DND-41 (cell line): ENCODE results near the gene CCR2.

ENCODE experiments used
- ATAC-seq: fragments of 200-7000 bp; cut with Tn5 transposase; 3 replicates; pipeline ENCODE4 v1.9.1; 2021; ENCODE audit warnings: low read depth; ENCODE audit not compliant: insufficient read depth
- DNase-seq: peaks from one replicate; pipeline ENCODE4 v3.0.0-alpha.2; 2020
- H2AFZ ChIP-seq: 2 replicates; pipeline ENCODE4 v1.6.0; 2012; ENCODE audit warnings: low read depth, low read length
- H3K27ac ChIP-seq: 2 replicates; pipeline ENCODE4 v1.5.1; 2012; ENCODE audit warnings: low read length, inconsistent platforms
- H3K27me3 ChIP-seq: fragments of 200-600 bp; sonication (generic); 2 replicates; pipeline ENCODE4 v1.6.0; 2012; ENCODE audit warnings: low read length, mild to moderate bottlenecking, inconsistent platforms; ENCODE audit not compliant: insufficient read depth, poor library complexity
- H3K36me3 ChIP-seq: 2 replicates; pipeline ENCODE4 v1.5.1; 2012; ENCODE audit warnings: low read length, inconsistent platforms; ENCODE audit not compliant: insufficient read depth
- H3K4me1 ChIP-seq: 2 replicates; pipeline ENCODE4 v1.5.1; 2012; ENCODE audit warnings: mild to moderate bottlenecking, low read length; ENCODE audit not compliant: insufficient read depth
- H3K4me2 ChIP-seq: 2 replicates; pipeline ENCODE4 v1.6.0; 2012; ENCODE audit warnings: mild to moderate bottlenecking, moderate library complexity, low read length, inconsistent platforms; ENCODE audit not compliant: insufficient read depth
- H3K4me3 ChIP-seq, 2 experiments: fragments of 200-600 bp in 1 of 2; shearing (Covaris generic) in 1 of 2; 2 replicates each; pipeline ENCODE4 v1.5.1; 2012 to 2016; ENCODE audit warnings: inconsistent platforms in 2 of 2, low read length in 2 of 2, mild to moderate bottlenecking in 2 of 2, low read depth in 1 of 2, moderate library complexity in 1 of 2
- H3K79me2 ChIP-seq: 2 replicates; pipeline ENCODE4 v1.6.0; 2012; ENCODE audit warnings: low read length, inconsistent platforms; ENCODE audit not compliant: insufficient read depth
- H3K9ac ChIP-seq: 2 replicates; pipeline ENCODE4 v1.6.0; 2012; ENCODE audit warnings: low read depth, mild to moderate bottlenecking, inconsistent platforms, low read length, moderate library complexity
- H3K9me3 ChIP-seq: 2 replicates; pipeline ENCODE4 v1.5.1; 2012; ENCODE audit warnings: low read length, moderate library complexity, mild to moderate bottlenecking, inconsistent platforms; ENCODE audit not compliant: insufficient read depth, severe bottlenecking
- H4K20me1 ChIP-seq: 2 replicates; pipeline ENCODE4 v1.6.0; 2012; ENCODE audit warnings: low read length; ENCODE audit not compliant: insufficient read depth
- CTCF ChIP-seq: IDR thresholded peaks from 2 replicates; pipeline ENCODE4 v1.5.1; 2012; ENCODE audit warnings: borderline replicate concordance, low read length, moderate library complexity, mild to moderate bottlenecking; ENCODE audit not compliant: poor library complexity, severe bottlenecking; ENCODE audit errors: extremely low read depth
- EZH2 ChIP-seq: IDR thresholded peaks from 3 replicates; pipeline ENCODE4 v1.6.1; 2012; ENCODE audit warnings: borderline replicate concordance, low read depth, mild to moderate bottlenecking, moderate library complexity, low read length, inconsistent platforms; ENCODE audit not compliant: severe bottlenecking

Gene CCR2

GRCh38 chr3:46344476-46344875 is 9.4 kb upstream of the CCR2 start:
- Histone ChIP-seq H2AFZ (no peak overlapping the region), H3K9me3 (peaks cover 17% of the 10 kb centered on the region), H3K27me3 (no peaks in the 10 kb centered on the region), H3K36me3 (no peaks in the 10 kb centered on the region), H3K79me2 (no peaks in the 10 kb centered on the region), H3K4me3 (no peak overlapping the region), H3K27ac (no peak overlapping the region), H3K4me1 (peaks cover 17% of the 10 kb centered on the region), H3K4me2 (no peak overlapping the region), H3K9ac (no peak overlapping the region), H4K20me1 (no peaks in the 10 kb centered on the region)
- no peak for TF ChIP-seq EZH2
- TF ChIP-seq CTCF = no peak
- no peak for DNase-seq
- no peak for ATAC-seq

DNA sequence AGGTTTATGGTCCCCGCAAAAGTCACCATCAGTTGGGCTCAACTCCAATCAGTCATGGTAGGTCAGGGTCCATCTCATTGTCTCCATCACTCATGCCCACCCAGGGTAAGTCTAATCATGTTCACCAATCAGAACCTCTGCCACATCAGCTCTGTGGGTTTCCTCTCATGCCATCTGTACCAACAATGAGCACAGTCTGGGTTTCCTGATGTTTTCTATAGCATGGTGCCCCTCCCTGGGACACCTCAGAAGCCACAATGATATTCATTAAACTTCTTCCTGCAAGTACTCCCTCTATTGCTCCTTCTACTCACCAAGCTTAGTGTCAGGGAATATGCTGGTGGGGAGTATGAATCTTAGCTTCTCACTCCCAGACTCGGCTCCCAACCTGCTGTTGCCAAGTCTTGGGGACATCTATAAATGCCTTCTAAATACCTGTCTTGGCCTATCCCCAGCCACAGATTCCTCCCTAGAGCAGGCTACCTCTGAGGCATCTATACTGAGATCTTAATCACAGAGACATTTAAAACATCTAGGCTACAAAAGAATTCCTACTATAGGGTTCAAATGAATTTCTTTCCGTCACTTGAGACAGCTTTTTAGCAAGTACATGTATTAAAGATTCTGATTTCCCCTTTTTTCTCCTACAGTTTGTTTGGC is 5.0 kb upstream of the CCR2 start:
- TF ChIP-seq CTCF (peak; percentile 29), EZH2 (no peak)
- peaks cover 8% of the 10 kb centered on the region for H3K9me3 ChIP-seq
- ATAC-seq (peak; percentile 72), DNase-seq (peak; percentile 60)
- H3K79me2 ChIP-seq = no peaks in the 10 kb centered on the region
- H3K36me3 ChIP-seq = no peaks in the 10 kb centered on the region
- peaks cover 53% of the 10 kb centered on the region for H3K4me1 ChIP-seq
- peak overlapping the region; percentile 86 for H3K27ac ChIP-seq
- no peaks in the 10 kb centered on the region for H3K27me3 ChIP-seq
- peak overlapping the region in 1 of 2 experiments; percentile 15; a peak in 1 of 4 replicates for H3K4me3 ChIP-seq
- peak overlapping the region; percentile 37 for H3K9ac ChIP-seq
- H3K4me2 ChIP-seq = peak overlapping the region; percentile 52
- H2AFZ ChIP-seq = no peak overlapping the region
- no peaks in the 10 kb centered on the region for H4K20me1 ChIP-seq

DNA sequence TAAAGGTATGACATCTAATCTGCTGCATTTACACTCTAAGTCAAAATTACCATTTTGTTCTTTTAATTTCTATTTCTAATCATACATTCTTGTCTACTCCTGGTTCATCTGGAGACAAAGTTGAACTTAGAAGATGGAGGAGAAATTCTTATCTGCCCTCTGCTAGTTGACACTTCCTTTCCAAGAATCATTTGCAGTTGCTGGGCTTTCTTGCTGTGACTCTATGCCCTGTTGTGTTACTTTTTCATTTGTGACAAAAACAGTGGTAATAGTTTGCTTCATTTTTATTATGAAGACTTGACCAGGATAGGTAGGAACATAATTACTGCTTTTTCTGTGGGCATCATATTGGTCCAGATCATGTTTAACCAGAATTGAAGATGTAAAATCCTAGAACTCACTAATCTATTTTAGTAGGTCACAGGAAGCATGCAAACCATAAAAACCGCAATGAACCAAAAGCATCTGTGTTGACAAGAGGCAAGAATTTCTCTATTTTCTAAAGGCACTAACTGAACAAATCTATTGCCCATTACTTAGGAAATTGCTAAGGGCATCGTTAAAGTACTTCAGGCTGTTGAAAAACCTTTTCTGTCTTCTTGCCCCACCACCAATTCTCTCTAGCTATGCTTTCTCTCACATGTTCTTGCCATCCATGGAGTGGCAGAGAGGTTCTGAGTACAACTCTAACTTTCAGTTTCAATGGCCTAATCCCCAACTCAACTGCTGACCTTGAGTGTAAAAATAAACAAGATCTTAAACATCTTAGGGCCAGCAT is 4.2 kb upstream of the CCR2 start:
- peak overlapping the region in 1 of 2 experiments; percentile 21; a peak in 2 of 4 replicates for H3K4me3 ChIP-seq
- ATAC-seq (peak; percentile 77), DNase-seq (peak; percentile 39)
- TF ChIP-seq CTCF (no peak), EZH2 (no peak)
- H3K27me3 ChIP-seq = no peaks in the 10 kb centered on the region
- peak overlapping the region; percentile 86 for H3K27ac ChIP-seq
- no peaks in the 10 kb centered on the region for H3K79me2 ChIP-seq
- peak overlapping the region; percentile 52 for H3K4me2 ChIP-seq
- H4K20me1 ChIP-seq = no peaks in the 10 kb centered on the region
- peaks cover 60% of the 10 kb centered on the region for H3K4me1 ChIP-seq
- peaks cover 5% of the 10 kb centered on the region for H3K9me3 ChIP-seq
- H2AFZ ChIP-seq = no peak overlapping the region
- peak overlapping the region; percentile 37 for H3K9ac ChIP-seq
- H3K36me3 ChIP-seq = no peaks in the 10 kb centered on the region
